HG03139 (cell line): ENCODE results near the gene VDR.
"Not testable (repeated sequence)": the region's sequence is repeated elsewhere in the genome, so short reads cannot be mapped to it uniquely, and the experiment has no call there.

ENCODE experiments used
- ATAC-seq: cut with Tn5 transposase; IDR thresholded peaks from one replicate; pipeline ENCODE4 v1.9.1; 2021; ENCODE audit not compliant: unreplicated experiment

VDR gene

DNA sequence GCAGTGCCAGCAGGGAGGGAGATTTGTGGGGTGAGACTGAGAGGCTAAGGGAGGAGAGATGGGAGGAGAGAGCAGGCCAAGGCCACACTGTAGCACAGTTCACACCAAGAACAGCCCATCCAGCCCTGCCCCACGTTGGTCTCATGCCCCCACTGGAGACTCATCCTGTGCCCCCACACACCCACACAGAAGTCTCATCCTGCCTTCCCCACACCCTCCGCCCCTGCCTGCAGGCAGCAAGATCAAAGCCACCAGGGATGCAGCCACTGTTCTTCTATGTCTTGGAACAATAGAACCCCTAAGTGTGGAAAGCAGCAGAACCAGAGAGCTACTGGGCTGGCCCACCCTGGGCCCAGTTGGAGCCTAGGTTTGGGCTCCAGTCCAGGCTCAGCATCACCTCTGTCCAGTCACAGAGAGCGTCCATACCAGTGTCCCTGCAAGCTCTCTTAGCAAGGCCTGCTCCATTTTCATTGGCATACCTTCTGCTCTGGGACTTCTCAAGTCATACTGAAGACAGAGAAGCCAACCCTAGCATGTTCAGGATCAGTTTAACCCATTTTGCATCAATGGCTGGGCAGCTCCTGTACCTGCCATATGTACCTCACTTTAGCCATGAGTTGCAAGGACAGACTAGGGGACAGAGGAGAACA is 53.4 kb downstream of the VDR start:
- ATAC-seq, result no peak

DNA sequence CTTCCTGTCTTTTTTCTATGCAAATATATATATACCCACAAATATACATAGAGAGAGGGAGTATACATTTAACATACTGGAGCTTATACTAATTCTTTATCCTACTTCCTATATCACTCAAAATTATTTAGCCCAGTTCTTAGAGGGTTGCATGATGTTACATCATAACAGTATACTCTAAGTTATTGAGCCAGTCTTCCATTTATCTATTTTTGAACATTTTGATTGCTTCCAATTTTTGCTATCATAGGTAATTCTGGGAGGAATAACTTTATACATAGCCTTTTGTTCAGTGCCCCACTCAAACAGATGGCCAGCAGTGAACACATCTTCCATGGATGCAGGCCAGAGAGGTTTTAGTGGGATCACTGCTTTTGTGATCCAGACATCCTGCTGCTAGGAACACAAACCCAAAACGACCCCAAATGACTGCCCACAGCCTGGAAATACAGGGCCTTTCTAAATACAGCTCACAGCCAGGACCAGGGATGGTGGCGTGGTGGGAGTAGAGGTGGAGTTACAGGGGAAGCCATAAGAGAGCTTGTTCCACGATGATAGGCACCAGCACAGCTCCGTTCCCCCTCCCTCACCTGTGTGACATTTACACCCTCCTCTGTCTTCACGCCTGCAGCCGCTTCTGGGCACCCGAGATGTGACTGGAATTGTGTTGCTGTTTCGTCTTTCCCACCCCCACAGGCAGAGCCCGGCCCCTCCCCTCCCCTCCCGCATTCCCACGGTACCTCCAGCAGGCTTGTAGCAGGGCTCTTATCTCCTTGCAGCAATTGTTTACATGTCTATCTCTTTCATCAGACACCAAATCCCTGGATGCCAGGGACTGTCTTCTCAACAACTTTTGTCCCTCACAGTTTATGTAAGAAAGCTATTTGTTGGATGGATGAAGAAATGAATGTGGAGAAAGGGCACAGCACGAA is 54.4 kb downstream of the VDR start:
- no peak for ATAC-seq

GRCh38 chr12:47849261-47849660 is 55.5 kb downstream of the VDR start:
- ATAC-seq, result no peak

DNA sequence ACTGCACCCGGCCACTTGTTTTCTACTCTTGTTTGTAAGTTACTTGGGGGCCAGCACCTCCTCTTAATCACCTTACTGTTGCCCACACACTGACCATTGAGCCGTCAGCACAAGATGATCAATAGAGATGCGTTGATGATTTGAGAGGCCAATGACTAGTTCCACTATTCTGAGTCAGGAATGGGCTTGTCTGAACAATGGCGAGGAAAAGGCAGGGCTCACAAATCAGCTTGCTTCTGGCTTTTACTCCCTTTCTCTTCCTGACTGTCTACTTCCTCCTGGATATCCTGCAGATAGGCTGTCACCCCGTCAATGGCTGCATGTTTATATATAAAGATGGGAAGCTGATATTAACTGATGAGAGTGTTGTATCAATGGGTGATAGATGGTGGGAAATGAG is 55.9 kb downstream of the VDR start:
- ATAC-seq, result no peak

GRCh38 chr12:47846294-47846996 is 58.3 kb downstream of the VDR start:
- ATAC-seq, result no peak

GRCh38 chr12:47845081-47845480 is 59.7 kb downstream of the VDR start:
- ATAC-seq, result no peak

DNA sequence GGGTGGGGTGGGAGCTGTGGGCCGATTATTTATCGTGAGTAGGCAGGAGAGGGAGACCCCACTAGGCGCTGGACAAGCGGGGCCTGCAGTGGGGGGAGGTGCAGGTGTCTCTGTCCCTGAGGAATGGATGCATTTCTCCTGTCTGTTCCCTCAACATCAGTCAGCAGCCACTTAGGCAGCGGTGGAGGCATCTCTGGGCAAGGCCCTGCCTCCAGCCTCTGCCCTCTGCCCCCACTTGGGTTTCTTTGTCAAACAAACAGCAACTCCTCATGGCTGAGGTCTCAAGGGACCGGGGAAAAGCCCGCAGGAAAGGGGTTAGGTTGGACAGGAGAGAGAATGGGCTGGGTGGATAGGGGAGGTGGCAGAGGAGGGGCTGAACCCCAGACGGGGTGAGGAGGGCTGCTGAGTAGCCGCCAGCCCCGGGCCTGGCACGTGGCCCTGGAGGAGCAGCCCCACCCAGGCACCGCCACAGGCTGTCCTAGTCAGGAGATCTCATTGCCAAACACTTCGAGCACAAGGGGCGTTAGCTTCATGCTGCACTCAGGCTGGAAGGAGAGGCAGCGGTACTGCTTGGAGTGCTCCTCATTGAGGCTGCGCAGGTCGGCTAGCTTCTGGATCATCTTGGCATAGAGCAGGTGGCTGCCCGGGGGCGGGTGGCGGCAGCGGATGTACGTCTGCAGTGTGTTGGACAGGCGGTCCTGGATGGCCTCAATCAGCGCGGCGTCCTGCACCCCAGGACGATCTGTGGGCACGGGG is 60.4 kb downstream of the VDR start:
- no peak for ATAC-seq

DNA sequence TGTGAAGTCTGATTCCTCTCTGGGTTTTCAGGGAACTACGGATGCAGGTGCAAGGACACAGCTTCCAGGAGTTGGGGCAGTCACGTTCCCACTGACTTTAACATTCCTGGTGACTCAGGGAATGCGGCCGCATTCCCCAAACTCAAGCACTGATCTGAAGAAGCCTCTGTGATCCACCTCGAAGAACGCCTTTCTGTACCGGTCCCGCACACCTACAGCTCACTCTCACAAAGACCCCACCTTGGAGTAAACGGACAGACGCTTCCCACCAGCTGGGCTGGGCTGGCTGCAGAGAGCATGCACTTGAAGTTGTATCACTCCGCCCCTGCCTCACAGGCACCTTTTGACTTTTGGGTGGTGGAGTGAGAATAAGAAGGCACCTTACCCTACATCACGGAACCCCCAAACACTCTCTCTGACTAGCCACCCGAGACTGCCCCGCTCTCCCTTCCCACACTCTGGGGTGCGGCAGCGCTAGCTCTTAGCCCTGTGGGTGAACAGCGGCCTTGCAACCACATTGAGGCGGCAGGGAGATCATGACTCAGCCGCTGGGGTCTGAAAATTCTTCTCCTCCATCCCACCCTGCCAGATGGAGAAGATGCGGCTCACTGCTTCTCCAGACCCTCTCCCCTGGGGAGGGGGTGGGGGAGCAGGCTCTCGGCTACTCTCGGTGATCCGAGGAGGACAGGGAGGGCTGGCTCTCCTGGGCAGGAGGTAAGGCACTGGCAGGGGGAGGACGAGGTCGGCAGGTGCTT is 61.4 kb downstream of the VDR start:
- ATAC-seq, result no peak

- not testable (repeated sequence) for ATAC-seq
Observed at GRCh38 chr12:47842543-47842942, 62.3 kb downstream of the VDR start.

DNA sequence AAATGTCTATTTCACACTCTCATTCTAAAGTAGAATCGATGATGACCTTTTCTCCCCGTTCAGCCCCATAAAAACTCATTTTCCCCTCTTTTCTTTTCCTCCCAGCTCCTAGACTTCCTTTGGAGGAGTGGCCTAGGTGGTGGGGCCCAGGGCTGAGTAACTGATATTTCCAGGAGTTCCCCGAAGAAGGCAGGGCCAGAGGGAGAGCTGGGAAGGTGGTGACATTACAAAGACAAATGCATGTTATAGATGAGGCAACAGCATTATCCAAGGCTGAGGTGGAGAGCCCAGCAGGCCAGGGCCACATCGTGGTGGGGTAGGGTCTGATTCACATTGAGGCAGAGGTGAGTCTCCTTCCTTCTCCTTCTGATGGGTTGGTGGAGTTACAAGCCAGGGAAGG is 62.9 kb downstream of the VDR start:
- no peak for ATAC-seq

- no peak for ATAC-seq
Observed at GRCh38 chr12:47841501-47841900, 63.3 kb downstream of the VDR start.

DNA sequence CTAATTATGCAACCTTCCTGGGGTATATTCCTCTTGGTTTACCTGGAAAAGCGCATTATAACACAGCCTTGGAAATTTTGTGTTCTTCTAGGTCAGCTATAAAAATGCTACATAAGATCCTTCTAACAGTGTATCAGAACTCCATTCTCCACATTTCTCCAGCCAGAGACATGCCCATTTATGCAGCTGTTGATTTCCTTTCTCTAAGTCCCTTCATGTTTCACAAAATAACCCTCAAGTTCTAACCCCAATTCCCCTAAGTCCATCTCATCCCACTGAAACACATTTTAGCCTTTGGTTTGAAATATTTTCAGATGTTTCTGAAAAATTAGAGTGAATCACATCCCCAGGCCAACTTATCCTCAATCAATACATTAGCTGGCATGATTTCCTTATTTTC is 64.2 kb downstream of the VDR start:
- no peak for ATAC-seq

- ATAC-seq, result no peak
Observed at GRCh38 chr12:47839214-47839876, 65.4 kb downstream of the VDR start.

DNA sequence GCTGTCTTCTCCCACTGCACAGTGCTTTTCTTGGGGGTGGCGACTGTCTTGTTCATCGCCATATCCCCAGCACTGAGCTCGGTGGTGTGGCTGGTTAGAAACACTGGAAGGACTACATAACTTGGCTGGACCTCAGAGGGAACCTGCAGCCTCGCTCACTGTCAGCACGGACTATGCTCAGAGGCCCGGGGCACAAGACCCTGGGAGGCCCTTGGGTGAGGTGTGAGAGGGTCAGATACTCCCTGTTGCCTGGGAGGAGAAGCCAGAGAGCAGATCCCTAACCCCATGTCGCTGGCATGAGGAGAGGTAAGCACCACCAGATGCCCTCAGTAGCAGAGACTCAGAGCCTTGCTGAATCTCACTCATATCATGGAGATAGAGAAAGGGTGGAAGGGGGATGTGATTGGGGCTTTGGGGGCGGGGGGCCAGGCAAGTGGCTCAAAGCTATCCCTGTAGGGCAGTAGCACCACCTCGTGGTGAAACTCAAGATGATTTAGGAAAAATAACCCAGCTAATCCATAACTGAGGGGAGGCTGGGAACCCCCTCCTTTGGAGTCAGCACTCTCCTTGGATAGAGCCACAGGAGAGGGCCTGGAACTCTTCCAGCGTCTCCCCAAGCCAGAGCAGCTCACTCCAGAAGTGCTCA is 66.4 kb downstream of the VDR start:
- no peak for ATAC-seq

DNA sequence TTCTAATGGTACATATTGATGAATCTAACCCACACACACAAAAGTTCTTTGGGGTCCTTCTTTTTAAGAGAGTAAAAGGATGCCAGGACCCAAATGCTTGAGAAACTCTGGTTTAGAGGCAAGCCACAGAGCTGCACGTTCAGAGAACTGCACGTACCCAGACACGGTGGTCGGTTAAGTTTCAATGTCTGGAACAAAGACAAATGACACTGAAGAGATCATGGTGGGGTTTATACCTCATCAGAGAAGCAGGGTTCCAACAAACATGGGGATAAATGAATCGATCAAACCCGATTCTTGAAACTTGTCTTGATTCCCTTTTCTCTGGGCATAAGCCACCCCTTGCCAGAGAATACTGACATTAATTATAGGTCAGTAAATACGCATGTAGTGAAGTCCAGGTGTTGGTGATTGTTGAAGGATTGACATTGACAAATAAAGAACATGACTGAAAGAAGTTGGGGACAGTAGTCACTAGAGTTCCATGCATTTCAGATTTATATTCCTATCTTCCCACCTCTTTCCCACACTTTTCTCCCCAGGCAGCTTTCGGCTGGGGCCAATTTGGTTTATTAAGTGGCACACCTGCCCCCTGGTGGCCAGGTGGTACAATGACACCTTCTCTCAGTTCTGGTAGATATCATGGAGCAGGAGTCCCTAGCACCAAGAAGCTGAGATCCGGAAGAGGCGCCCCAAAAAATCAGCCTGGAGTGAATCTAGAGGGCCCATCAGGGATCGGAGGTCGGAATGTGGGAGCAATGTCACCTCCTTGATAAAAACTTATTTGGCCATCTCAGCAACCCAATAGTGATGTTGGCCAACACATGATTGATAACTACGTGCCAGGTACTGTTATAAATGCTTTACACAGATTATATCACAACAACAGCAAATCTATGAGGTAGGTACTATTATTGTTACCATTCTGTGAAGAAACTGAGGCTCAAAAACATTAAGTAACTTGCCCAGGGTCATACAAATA is 67.3 kb downstream of the VDR start:
- ATAC-seq, result no peak

- no peak for ATAC-seq
Observed at GRCh38 chr12:47835831-47836155, 69.0 kb downstream of the VDR start.

DNA sequence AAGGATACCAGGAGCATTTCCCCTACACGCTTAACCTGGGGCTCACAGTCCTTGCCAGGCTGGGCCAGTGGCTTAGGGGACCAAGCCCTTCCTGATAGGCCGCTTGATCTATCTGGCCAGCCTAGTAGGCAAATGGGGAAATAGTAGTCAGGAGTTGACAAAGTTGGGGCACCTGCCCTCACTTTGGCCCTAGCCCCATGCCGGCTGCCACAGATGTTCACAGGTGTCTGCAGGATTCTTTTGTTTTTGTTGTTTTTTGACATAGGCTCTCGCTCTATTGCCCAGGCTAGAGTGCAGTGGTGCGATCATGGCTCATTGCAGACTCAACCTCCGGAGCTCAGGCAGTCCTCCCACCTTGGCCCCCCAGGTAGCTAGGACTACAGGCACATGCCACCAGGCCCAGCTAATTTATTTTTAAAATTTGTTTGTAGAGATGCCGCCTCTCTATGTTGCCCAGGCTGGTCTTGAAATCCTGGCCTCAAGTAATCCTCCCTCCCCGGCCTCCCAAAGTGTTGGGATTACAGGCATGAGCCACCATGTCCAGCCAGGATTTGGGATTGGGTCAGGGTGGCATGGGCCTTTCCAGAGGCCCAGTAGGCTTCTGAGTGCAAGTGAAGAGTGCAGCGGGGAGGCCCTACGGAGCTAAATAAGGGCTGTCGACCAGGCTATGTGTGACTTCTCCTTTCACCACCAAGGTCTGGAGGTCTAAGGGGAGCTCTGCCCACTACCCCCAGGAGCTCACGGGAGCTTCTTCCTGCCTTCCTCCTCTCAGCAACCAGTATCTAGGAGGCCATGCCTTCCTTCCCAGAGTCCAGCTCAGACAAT is 69.6 kb downstream of the VDR start:
- ATAC-seq, result no peak
